Common myeloid progenitor, CD34-positive (primary cell): Measurements from ENCODE around the gene GNAT2.
A peak's percentile ranks its signal among the peaks of the same experiment; 100 is the strongest.

Experiments used
- CTCF ChIA-PET: fragments of 350-600 bp; sonication (Branson Sonifier 250); formaldehyde crosslinking; loops from one replicate; lab custom pipeline; 2021; ENCODE audit warnings: antibody characterized with exemption; lab: Charles Lee
- POLR2A ChIA-PET: fragments of 350-600 bp; sonication (Branson Sonifier 250); formaldehyde crosslinking; loops from one replicate; lab custom pipeline; 2021; ENCODE audit warnings: antibody characterized with exemption; lab: Charles Lee
- DNase-seq, 3 donors: peaks; one replicate each; pipeline versions ENCODE4 v3.0.0 to v3.0.0-alpha.2; 2013
- H3K27ac ChIP-seq, 2 experiments: 1 replicate in 1 of 2; 2 replicates in 1 of 2; pipeline ENCODE4 v1.7.0; 2013; ENCODE audit warnings: inconsistent platforms in 2 of 2, low read length in 2 of 2, mild to moderate bottlenecking in 2 of 2, low read depth in 1 of 2, moderate library complexity in 1 of 2; ENCODE audit not compliant: severe bottlenecking in 2 of 2, insufficient read depth in 1 of 2, poor library complexity in 1 of 2
- H3K27me3 ChIP-seq, 5 experiments: replicated peaks in 2 of 5; 1 replicate in 3 of 5; 2 replicates in 2 of 5; pipeline versions ENCODE4 v1.6.1 to v1.7.0; 2013; ENCODE audit warnings: low read length in 4 of 5, mild to moderate bottlenecking in 2 of 5, moderate library complexity in 2 of 5, inconsistent platforms in 1 of 5; ENCODE audit not compliant: insufficient read depth in 5 of 5, control insufficient read depth in 4 of 5
- H3K36me3 ChIP-seq, 4 experiments: 1 replicate in 2 of 4; 2 replicates in 2 of 4; pipeline versions ENCODE4 v1.6.1 to v1.7.0; 2013; ENCODE audit warnings: low read length in 3 of 4, control low read depth in 1 of 4, mild to moderate bottlenecking in 1 of 4; ENCODE audit not compliant: control insufficient read depth in 4 of 4, insufficient read depth in 4 of 4
- H3K4me1 ChIP-seq, 4 experiments: 1 replicate in 3 of 4; 2 replicates in 1 of 4; pipeline versions ENCODE4 v1.6.1 to v1.7.1; 2013; ENCODE audit warnings: low read length in 3 of 4, mild to moderate bottlenecking in 3 of 4, control low read depth in 1 of 4, inconsistent platforms in 1 of 4, moderate library complexity in 1 of 4; ENCODE audit not compliant: control insufficient read depth in 4 of 4, insufficient read depth in 4 of 4; ENCODE audit errors: control extremely low read depth in 1 of 4
- H3K4me3 ChIP-seq, 7 experiments: 1 replicate in 4 of 7; 2 replicates in 3 of 7; pipeline versions ENCODE4 v1.5.1 to v1.7.0; 2013; ENCODE audit warnings: mild to moderate bottlenecking in 7 of 7, low read length in 6 of 7, moderate library complexity in 6 of 7, inconsistent platforms in 2 of 7, low read depth in 2 of 7, control low read depth in 1 of 7; ENCODE audit not compliant: insufficient read depth in 4 of 7, control insufficient read depth in 1 of 7; ENCODE audit errors: extremely low read depth in 1 of 7
- H3K9me3 ChIP-seq, 5 experiments: 1 replicate in 4 of 5; 2 replicates in 1 of 5; pipeline versions ENCODE4 v1.6.1 to v1.7.1; 2013; ENCODE audit warnings: low read length in 4 of 5, mild to moderate bottlenecking in 2 of 5, inconsistent platforms in 1 of 5, low read depth in 1 of 5, moderate library complexity in 1 of 5; ENCODE audit not compliant: control insufficient read depth in 4 of 5, insufficient read depth in 2 of 5; ENCODE audit errors: control extremely low read depth in 1 of 5
- WGBS: methylation state at CpG from one replicate; pipeline ENCODE4 v1.1.5; 2013; ENCODE audit not compliant: insufficient coverage; 5-methylcytosine and 5-hydroxymethylcytosine counted together

Gene GNAT2

GRCh38 chr1:109643385-109644230, 24.2 kb upstream of the GNAT2 start:
- POLR2A ChIA-PET: no interaction called here
- Histone ChIP-seq H3K9me3 (peaks cover 0 to 3% (median 0%) of the 10 kb centered on the region in 5 experiments), H3K27me3 (no peaks in the 10 kb centered on the region), H3K27ac (no peak overlapping the region), H3K36me3 (no peaks in the 10 kb centered on the region), H3K4me3 (peak overlapping the region in 2 of 7 experiments; percentile 26 to 43), H3K4me1 (peaks cover 0 to 43% (median 16%) of the 10 kb centered on the region in 4 experiments)
- CTCF ChIA-PET: interaction anchor here (0.6 to 25.8 kb wide), 14 partner anchors 11 to 368 kb away, joined by 3 to 430 read pairs (median 4); partner anchors contain the start of genes GNAI3, GPR61, GSTM1 and GSTM4
- 31% methylated on average over 28 of the region's 32 CpGs for WGBS
- DNase-seq: peak; percentile 81 to 88 (median 87)

- POLR2A ChIA-PET: no interaction called here
- no peak overlapping the region for H3K4me3 ChIP-seq
- H3K36me3 ChIP-seq: no peaks in the 10 kb centered on the region
- H3K9me3 ChIP-seq: peaks cover 0 to 3% (median 0%) of the 10 kb centered on the region in 5 experiments
- H3K27ac ChIP-seq: no peak overlapping the region
- WGBS: 67% methylated on average over 1 of the region's 3 CpGs
- CTCF ChIA-PET: interaction anchor here (0.7 to 25.8 kb wide), 13 partner anchors 10 to 369 kb away, joined by 3 to 430 read pairs (median 5); partner anchors contain the start of genes GNAI3, GPR61, GSTM1 and GSTM2
- DNase-seq: no peak
- H3K27me3 ChIP-seq: no peaks in the 10 kb centered on the region
- H3K4me1 ChIP-seq: peaks cover 0 to 43% (median 16%) of the 10 kb centered on the region in 4 experiments
These were observed 23.2 kb upstream of the GNAT2 start for GRCh38 chr1:109642626-109643025.

GRCh38 chr1:109641861-109642260, 22.4 kb upstream of the GNAT2 start:
- H3K4me1 ChIP-seq: peaks cover 0 to 43% (median 16%) of the 10 kb centered on the region in 4 experiments
- POLR2A ChIA-PET: no interaction called here
- H3K36me3 ChIP-seq: no peaks in the 10 kb centered on the region
- H3K4me3 ChIP-seq: no peak overlapping the region
- H3K9me3 ChIP-seq: peaks cover 0 to 3% (median 0%) of the 10 kb centered on the region in 5 experiments
- WGBS: 40% methylated on average over 1 of the region's 2 CpGs
- H3K27ac ChIP-seq: no peak overlapping the region
- DNase-seq: no peak
- CTCF ChIA-PET: interaction anchor here (0.8 to 25.8 kb wide), 16 partner anchors 12 to 375 kb away, joined by 4 to 430 read pairs (median 12); partner anchors contain the start of genes AHCYL1, GNAI3, GPR61 and GSTM2
- no peaks in the 10 kb centered on the region for H3K27me3 ChIP-seq

- no peak overlapping the region for H3K27ac ChIP-seq
- H3K9me3 ChIP-seq: peaks cover 0 to under 1% (median 0%) of the 10 kb centered on the region in 5 experiments
- no peak for DNase-seq
- no peaks in the 10 kb centered on the region for H3K27me3 ChIP-seq
- H3K4me3 ChIP-seq: no peak overlapping the region
- CTCF ChIA-PET: interaction anchor here (0.8 to 25.8 kb wide), 32 partner anchors 11 to 376 kb away, joined by 3 to 430 read pairs (median 7); partner anchors contain the start of genes AHCYL1, AMPD2, GNAI3 and GNAT2
- POLR2A ChIA-PET: interaction anchor here (1.4 to 1.7 kb wide), 2 partner anchors 9 to 95 kb away, joined by 4 to 5 read pairs; no protein-coding TSS in a partner anchor
- no peaks in the 10 kb centered on the region for H3K36me3 ChIP-seq
- WGBS: 92% methylated on average over 2 of the region's 2 CpGs
- H3K4me1 ChIP-seq: peaks cover 0 to 43% (median 16%) of the 10 kb centered on the region in 4 experiments
These were observed 21.8 kb upstream of the GNAT2 start for GRCh38 chr1:109641078-109641740.

- no peaks in the 10 kb centered on the region for H3K27me3 ChIP-seq
- ChIA-PET POLR2A (interaction anchor here (1.2 to 1.7 kb wide), 3 partner anchors 8 to 133 kb away, joined by 4 to 5 read pairs (median 4); no protein-coding TSS in a partner anchor), CTCF (interaction anchor here (0.7 to 25.8 kb wide), 39 partner anchors 10 to 371 kb away, joined by 3 to 430 read pairs (median 7); partner anchors contain the start of genes AHCYL1, AMPD2, GNAI3 and GNAT2)
- 0% methylated on average over 4 of the region's 5 CpGs for WGBS
- peak; percentile 72 to 86 (median 82) for DNase-seq
- H3K4me3 ChIP-seq: peak overlapping the region in 2 of 7 experiments; percentile 5 to 29
- no peaks in the 10 kb centered on the region for H3K36me3 ChIP-seq
- no peak overlapping the region for H3K27ac ChIP-seq
- no peaks in the 10 kb centered on the region for H3K9me3 ChIP-seq
- H3K4me1 ChIP-seq: peaks cover 0 to 43% (median 16%) of the 10 kb centered on the region in 4 experiments
These were observed 21.0 kb upstream of the GNAT2 start for GRCh38 chr1:109640285-109640865.

GRCh38 chr1:109639841-109640184, 20.4 kb upstream of the GNAT2 start:
- Histone ChIP-seq H3K36me3 (no peaks in the 10 kb centered on the region), H3K9me3 (no peaks in the 10 kb centered on the region), H3K27ac (no peak overlapping the region), H3K27me3 (no peaks in the 10 kb centered on the region), H3K4me3 (no peak overlapping the region), H3K4me1 (peaks cover 0 to 46% (median 16%) of the 10 kb centered on the region in 4 experiments)
- ChIA-PET POLR2A (interaction anchor here (1.2 to 1.7 kb wide), 3 partner anchors 8 to 134 kb away, joined by 4 to 5 read pairs (median 4); no protein-coding TSS in a partner anchor), CTCF (interaction anchor here (0.6 to 25.8 kb wide), 36 partner anchors 10 to 372 kb away, joined by 3 to 430 read pairs (median 7); partner anchors contain the start of genes AHCYL1, AMPD2, GNAI3 and GNAT2)
- WGBS: 63% methylated on average over 5 of the region's 6 CpGs
- DNase-seq: no peak
